Fibroblast of villous mesenchyme (primary cell): Measurements from ENCODE around the gene ITGA11. TPM values are rescaled to one million over a fixed set of nuclear protein-coding genes. Genes with fewer than 3 reads are reported as not detected.
A peak's percentile ranks its signal among the peaks of the same experiment; 100 is the strongest.

Experiments
- DNase-seq: peaks from one replicate; pipeline ENCODE4 v3.0.0-alpha.2; 2010; ENCODE audit warnings: low read depth
- H3K4me3 ChIP-seq: 2 replicates; pipeline ENCODE4 v1.5.1; 2011; ENCODE audit warnings: low read depth, mild to moderate bottlenecking, low read length
- total RNA-seq: library from RNA; depleted of rRNA; stranded (reverse); fragments of >200 nt; gene quantifications from 2 replicates; pipeline ENCODE4 v1.2.3, GENCODE V29; 2012
- TF ChIP-seq, protein P1 (sequence below): IDR thresholded peaks from 2 replicates; pipeline ENCODE4 v1.5.1; 2012; ENCODE audit warnings: low read depth, mild to moderate bottlenecking, low read length; ENCODE audit not compliant: insufficient read depth

ITGA11 gene
- total RNA-seq, 1 donor, result 87.7 TPM

DNA sequence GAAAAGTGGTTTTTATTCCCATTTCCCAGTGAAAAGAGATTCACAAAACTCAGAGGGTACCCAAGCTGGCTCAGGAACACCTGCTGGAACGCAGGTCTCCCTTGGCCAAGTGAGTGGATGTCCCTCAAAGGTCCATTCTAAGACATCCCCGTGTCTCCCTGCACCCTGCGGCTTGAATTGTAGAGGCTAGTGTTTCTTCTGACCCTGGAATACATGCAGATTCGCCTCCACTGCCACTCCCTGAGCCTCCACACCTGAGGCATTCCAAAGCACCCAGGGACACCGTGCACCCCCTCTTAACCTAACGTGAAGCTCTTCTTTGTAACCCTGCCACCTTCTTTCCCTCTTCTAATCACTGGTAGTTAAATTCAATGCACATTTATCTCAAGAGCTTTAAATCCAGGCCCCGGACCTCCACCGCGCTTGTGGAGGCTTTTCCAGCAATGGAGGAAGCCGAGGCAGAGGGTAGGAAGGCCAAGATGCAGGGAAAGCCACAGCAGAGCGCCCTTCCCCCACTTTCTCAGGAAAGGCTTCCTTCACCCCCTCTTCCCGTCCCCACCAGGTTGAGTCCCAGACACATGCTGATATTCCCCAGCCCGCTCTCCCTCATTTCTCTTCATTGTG is 590 bp upstream of the ITGA11 start:
- TF ChIP-seq, protein P1, sequence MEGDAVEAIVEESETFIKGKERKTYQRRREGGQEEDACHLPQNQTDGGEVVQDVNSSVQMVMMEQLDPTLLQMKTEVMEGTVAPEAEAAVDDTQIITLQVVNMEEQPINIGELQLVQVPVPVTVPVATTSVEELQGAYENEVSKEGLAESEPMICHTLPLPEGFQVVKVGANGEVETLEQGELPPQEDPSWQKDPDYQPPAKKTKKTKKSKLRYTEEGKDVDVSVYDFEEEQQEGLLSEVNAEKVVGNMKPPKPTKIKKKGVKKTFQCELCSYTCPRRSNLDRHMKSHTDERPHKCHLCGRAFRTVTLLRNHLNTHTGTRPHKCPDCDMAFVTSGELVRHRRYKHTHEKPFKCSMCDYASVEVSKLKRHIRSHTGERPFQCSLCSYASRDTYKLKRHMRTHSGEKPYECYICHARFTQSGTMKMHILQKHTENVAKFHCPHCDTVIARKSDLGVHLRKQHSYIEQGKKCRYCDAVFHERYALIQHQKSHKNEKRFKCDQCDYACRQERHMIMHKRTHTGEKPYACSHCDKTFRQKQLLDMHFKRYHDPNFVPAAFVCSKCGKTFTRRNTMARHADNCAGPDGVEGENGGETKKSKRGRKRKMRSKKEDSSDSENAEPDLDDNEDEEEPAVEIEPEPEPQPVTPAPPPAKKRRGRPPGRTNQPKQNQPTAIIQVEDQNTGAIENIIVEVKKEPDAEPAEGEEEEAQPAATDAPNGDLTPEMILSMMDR, result no peak
- peak overlapping the region; percentile 56 for H3K4me3 ChIP-seq
- no peak for DNase-seq

GRCh38 chr15:68431037-68431791 is 749 bp downstream of the ITGA11 start:
- no peak for DNase-seq
- H3K4me3 ChIP-seq, result peak overlapping the region; percentile 56
- TF ChIP-seq, protein P1, result no peak

DNA sequence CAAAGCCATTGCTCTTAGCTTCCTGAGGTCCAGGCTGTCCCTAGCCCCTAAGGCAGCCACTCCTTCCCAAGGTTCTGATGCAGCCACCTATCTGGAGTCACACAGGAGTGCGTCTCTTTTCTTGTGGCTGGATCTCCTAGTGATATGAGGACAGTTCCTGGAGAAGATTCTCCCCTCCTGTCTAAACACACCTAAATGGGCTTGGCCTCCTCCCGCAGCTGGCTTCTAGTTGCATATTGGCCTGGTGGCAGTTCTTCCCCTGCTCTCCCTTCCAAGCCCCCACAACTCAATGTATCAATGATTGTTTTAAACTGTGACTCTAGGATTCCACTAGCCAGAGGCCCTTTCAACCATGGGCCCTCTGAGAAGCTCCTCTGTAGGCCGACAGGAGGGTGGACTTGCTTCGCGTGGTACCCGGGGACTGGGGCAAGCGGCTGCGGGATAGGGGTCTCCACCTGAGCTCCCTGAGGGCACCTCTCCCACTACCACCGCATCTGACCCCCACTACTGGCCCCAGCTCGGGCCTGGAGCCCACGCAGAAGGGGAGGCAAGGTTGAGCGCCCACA is 1.4 kb downstream of the ITGA11 start:
- peak overlapping the region; percentile 56 for H3K4me3 ChIP-seq

GRCh38 chr15:68429691-68430470 is 2.1 kb downstream of the ITGA11 start:
- DNase-seq, result peak; percentile 34
- TF ChIP-seq, protein P1, result no peak
- peak overlapping the region; percentile 56 for H3K4me3 ChIP-seq

More for the DNA sequence above, 1.4 kb downstream of the ITGA11 start:
- TF ChIP-seq, protein P1, result no peak
- DNase-seq, result no peak

- H3K4me3 ChIP-seq, result no peak overlapping the region
- DNase-seq, result no peak
- TF ChIP-seq, protein P1, result no peak
Measured at GRCh38 chr15:68428431-68428940, 3.5 kb downstream of the ITGA11 start.

DNA sequence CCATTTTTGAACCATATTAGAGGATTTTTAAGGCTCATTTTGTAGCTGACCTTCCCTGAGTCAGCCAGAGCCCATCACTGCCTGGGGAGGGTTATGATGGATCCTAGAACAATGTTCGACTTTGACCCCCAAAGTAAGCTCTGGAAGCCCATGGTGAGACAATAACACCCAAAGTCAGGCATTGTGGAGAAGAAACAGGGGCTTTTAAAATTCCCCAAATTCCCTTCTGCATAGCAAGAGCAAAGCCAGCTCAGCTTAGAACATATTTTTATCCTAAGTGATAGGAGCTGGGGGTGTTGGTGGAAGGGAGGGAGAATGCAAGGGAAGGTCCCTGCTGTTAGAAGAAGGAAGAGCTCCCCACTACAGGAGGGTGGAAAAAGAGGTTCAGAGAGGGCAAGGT is 4.0 kb downstream of the ITGA11 start:
- TF ChIP-seq, protein P1, result no peak
- no peak for DNase-seq
- no peak overlapping the region for H3K4me3 ChIP-seq
